ENCODE data around the gene PFKFB4. TPM values are rescaled to one million over a fixed set of nuclear protein-coding genes. Genes with fewer than 3 reads are reported as not detected.
A peak's percentile ranks its signal among the peaks of the same experiment; 100 is the strongest.

Gene PFKFB4
- total RNA-seq, 1 donor from 2014 or later = 7.1 TPM

DNA sequence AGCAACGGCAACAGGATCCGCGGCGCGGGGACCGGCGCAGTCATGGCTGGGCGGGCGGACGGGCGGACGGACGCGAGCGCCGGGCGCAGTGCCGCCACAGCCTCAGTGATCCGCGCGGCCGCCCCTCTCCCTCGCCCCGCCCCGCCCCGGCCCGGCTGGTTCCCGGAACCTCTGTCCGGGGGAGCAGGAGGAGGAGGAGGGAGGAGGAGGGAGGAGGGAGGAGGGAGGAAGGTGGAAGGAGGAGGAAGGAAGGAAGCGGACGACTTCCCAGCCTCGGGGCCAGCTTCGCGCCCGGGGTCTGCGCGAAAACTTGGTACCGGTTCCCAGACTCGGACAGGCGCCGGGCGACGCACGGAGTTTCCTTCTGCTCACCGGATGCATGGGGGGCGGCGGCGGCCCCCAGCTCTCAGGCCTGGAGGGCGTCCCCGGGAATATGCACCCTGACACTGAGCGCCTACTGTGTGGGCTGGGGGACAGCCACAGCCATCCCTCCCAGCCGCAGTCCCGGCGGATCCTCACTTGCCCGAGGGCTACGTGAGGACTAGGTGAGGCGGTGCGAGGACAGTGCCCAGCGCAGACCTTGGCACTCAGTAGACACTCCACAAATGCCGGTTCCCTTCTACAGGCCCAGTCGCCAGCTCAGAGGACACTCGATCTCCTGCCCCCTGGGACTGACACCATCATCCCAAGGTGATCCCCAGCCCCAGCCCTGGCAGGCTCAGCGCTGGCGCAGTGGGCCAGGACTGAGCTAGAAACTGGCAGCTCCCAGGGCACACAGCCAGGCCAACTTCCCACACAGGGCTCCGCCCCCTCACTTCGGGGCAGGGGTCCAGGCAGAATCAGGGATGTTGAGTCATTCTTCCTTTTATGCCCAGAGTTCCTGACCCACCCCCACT is 52.3 kb downstream of the PFKFB4 start, which contains the start of gene SHISA5:
SHISA5 (minus strand) TSS at position 124 of the 896 bp plus-strand sequence; CDS start at position 44, 80 bp downstream.
- H3K36me3 Mint-ChIP-seq (ENCODE audit: unreplicated experiment) = no peaks in the 10 kb centered on the region
- peak within 1 kb of the TSS; percentile 80 for H3K4me3 Mint-ChIP-seq (ENCODE audit: unreplicated experiment)
- H3K9me3 Mint-ChIP-seq (ENCODE audit: unreplicated experiment) = no peaks in the 10 kb centered on the region
- no peak for DNase-seq (ENCODE audit: extremely low spot score, unreplicated experiment)
- TF ChIP-seq, protein P1, sequence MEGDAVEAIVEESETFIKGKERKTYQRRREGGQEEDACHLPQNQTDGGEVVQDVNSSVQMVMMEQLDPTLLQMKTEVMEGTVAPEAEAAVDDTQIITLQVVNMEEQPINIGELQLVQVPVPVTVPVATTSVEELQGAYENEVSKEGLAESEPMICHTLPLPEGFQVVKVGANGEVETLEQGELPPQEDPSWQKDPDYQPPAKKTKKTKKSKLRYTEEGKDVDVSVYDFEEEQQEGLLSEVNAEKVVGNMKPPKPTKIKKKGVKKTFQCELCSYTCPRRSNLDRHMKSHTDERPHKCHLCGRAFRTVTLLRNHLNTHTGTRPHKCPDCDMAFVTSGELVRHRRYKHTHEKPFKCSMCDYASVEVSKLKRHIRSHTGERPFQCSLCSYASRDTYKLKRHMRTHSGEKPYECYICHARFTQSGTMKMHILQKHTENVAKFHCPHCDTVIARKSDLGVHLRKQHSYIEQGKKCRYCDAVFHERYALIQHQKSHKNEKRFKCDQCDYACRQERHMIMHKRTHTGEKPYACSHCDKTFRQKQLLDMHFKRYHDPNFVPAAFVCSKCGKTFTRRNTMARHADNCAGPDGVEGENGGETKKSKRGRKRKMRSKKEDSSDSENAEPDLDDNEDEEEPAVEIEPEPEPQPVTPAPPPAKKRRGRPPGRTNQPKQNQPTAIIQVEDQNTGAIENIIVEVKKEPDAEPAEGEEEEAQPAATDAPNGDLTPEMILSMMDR (IDR thresholded peaks at IDR 0.05) = no peak
- H3K4me1 Mint-ChIP-seq (ENCODE audit: unreplicated experiment) = peaks cover 24% of the 10 kb centered on the region
- peak within 1 kb of the TSS; percentile 88 for H3K27ac Mint-ChIP-seq (ENCODE audit: unreplicated experiment)
- no peaks in the 10 kb centered on the region for H3K27me3 Mint-ChIP-seq (ENCODE audit: unreplicated experiment)

DNA sequence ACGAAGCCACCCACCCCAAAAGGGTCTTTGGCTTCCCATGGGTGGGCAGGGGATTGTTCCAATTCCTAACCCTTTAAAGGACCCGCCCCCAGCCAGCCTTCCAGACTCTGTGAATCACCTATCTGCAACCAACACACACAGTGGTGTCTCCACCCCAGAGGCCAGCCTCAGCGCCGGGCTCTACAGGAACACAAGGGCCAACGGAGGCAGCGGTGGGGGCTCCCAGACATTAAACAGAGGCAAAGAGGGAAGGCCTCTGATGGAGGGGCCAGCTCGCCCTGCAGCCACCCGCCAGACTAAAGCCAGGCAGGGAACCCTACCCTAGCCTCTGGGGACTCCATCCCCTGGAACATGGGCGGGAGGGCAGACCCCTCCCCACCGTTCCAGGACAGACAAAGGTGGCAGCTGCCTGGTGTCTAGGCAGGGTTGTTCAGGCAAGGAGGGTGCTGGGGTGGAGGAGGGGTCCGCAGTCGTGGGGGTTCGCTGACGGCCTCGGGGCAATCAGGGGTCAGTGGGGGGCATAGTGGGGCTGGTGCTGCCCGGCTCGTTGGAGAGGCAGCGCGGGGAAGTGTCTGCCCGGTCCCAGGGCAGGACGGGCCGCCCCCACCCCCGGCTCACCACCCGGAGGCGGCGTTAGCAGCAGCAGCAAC is 53.1 kb downstream of the PFKFB4 start:
- TF ChIP-seq, protein P1 (IDR thresholded peaks at IDR 0.05) = no peak
- peaks cover under 1% of the 10 kb centered on the region for H3K36me3 Mint-ChIP-seq (ENCODE audit: unreplicated experiment)
- H3K4me1 Mint-ChIP-seq (ENCODE audit: unreplicated experiment) = peaks cover 24% of the 10 kb centered on the region
- H3K27me3 Mint-ChIP-seq (ENCODE audit: unreplicated experiment) = no peaks in the 10 kb centered on the region
- peak overlapping the region; percentile 80 for H3K4me3 Mint-ChIP-seq (ENCODE audit: unreplicated experiment)
- H3K9me3 Mint-ChIP-seq (ENCODE audit: unreplicated experiment) = no peaks in the 10 kb centered on the region
- peak overlapping the region; percentile 88 for H3K27ac Mint-ChIP-seq (ENCODE audit: unreplicated experiment)
- no peak for DNase-seq (ENCODE audit: extremely low spot score, unreplicated experiment)

GRCh38 chr3:48502728-48503168 is 53.9 kb downstream of the PFKFB4 start:
- Mint-ChIP-seq H3K27me3 (ENCODE audit: unreplicated experiment) (no peaks in the 10 kb centered on the region), H3K27ac (ENCODE audit: unreplicated experiment) (peak overlapping the region; percentile 88), H3K36me3 (ENCODE audit: unreplicated experiment) (peaks cover 6% of the 10 kb centered on the region), H3K4me3 (ENCODE audit: unreplicated experiment) (peak overlapping the region; percentile 80), H3K9me3 (ENCODE audit: unreplicated experiment) (no peaks in the 10 kb centered on the region), H3K4me1 (ENCODE audit: unreplicated experiment) (peaks cover 22% of the 10 kb centered on the region)
- no peak for DNase-seq (ENCODE audit: extremely low spot score, unreplicated experiment)
- TF ChIP-seq, protein P1 (IDR thresholded peaks at IDR 0.05) = no peak

GRCh38 chr3:48502121-48502520 is 54.5 kb downstream of the PFKFB4 start:
- no peaks in the 10 kb centered on the region for H3K27me3 Mint-ChIP-seq (ENCODE audit: unreplicated experiment)
- peaks cover 16% of the 10 kb centered on the region for H3K4me1 Mint-ChIP-seq (ENCODE audit: unreplicated experiment)
- peak overlapping the region; percentile 48 for H3K27ac Mint-ChIP-seq (ENCODE audit: unreplicated experiment)
- peaks cover 9% of the 10 kb centered on the region for H3K36me3 Mint-ChIP-seq (ENCODE audit: unreplicated experiment)
- H3K9me3 Mint-ChIP-seq (ENCODE audit: unreplicated experiment) = no peaks in the 10 kb centered on the region
- DNase-seq (ENCODE audit: extremely low spot score, unreplicated experiment) = no peak
- TF ChIP-seq, protein P1 (IDR thresholded peaks at IDR 0.05) = no peak
- H3K4me3 Mint-ChIP-seq (ENCODE audit: unreplicated experiment) = no peak overlapping the region

DNA sequence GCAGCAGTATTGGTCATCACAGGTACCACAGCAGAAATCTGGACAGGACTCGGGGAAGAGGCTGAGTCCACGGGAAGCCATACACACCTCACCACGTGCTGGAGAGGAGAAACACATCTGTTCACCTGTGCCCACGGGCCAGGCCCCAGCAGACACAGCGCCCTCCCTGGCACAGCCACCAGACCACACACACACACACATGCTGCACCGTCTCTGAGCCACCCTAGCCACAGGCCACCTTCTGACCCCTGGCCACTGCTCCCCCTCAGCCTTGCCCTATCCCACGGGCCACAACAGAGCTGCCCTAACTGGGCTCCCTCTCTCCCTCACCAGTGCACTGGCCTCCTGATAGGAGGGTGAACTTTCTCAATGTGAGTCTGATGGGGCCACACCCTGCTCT is 55.4 kb downstream of the PFKFB4 start:
- DNase-seq (ENCODE audit: extremely low spot score, unreplicated experiment) = no peak

More for the DNA sequence above, 55.4 kb downstream of the PFKFB4 start:
- Mint-ChIP-seq H3K9me3 (ENCODE audit: unreplicated experiment) (no peaks in the 10 kb centered on the region), H3K36me3 (ENCODE audit: unreplicated experiment) (peaks cover 9% of the 10 kb centered on the region), H3K4me3 (ENCODE audit: unreplicated experiment) (no peak overlapping the region), H3K27me3 (ENCODE audit: unreplicated experiment) (no peaks in the 10 kb centered on the region), H3K4me1 (ENCODE audit: unreplicated experiment) (peaks cover 16% of the 10 kb centered on the region), H3K27ac (ENCODE audit: unreplicated experiment) (peak overlapping the region; percentile 27)
- TF ChIP-seq, protein P1 (IDR thresholded peaks at IDR 0.05) = no peak
